Panc1 (cell line): ENCODE results near the gene FBXL4. TPM values are rescaled to one million over a fixed set of nuclear protein-coding genes. Genes with fewer than 3 reads are reported as not detected.

Experiments
- ATAC-seq: fragments of 200-7000 bp; cut with Tn5 transposase; 2 replicates; pipeline ENCODE4 v1.9.1; 2020; ENCODE audit warnings: mild to moderate bottlenecking, moderate library complexity
- BruUV-seq: library from RNA; stranded (reverse); fragments of 400-500 nt; replicated peaks from 2 replicates; lab custom pipeline; 2021; lab: Mats Ljungman, UMichigan
- CTCF ChIA-PET: fragments of 300-600 bp; sonication (Branson Sonifier 250); formaldehyde crosslinking; loops from one replicate; lab custom pipeline; 2022; ENCODE audit warnings: antibody characterized with exemption; lab: Charles Lee
- POLR2A ChIA-PET: fragments of 300-600 bp; sonication (Branson Sonifier 250); formaldehyde crosslinking; loops from one replicate; lab custom pipeline; 2022; ENCODE audit warnings: antibody characterized with exemption; lab: Charles Lee
- DNase-seq: peaks from one replicate; pipeline ENCODE4 v3.0.0-alpha.2; 2010; ENCODE audit warnings: low read depth, low spot score
- H3K27ac ChIP-seq: 2 replicates; pipeline ENCODE4 v1.5.1; 2011; ENCODE audit warnings: mild to moderate bottlenecking, low read length, inconsistent platforms
- H3K27me3 ChIP-seq: fragments of 200-500 bp; sonication (Bioruptor generic); 2 replicates; pipeline ENCODE4 v1.6.0; 2014; ENCODE audit warnings: low read length, inconsistent platforms; ENCODE audit not compliant: control insufficient read depth, insufficient read depth
- H3K36me3 ChIP-seq: fragments of 200-500 bp; sonication (Bioruptor generic); 2 replicates; pipeline ENCODE4 v1.5.1; 2014; ENCODE audit warnings: inconsistent platforms, mild to moderate bottlenecking, low read length, moderate library complexity; ENCODE audit not compliant: control insufficient read depth, insufficient read depth
- H3K4me1 ChIP-seq: 2 replicates; pipeline ENCODE4 v1.5.1; 2011; ENCODE audit warnings: inconsistent platforms, mild to moderate bottlenecking, low read length, moderate library complexity; ENCODE audit not compliant: control insufficient read depth, insufficient read depth
- H3K4me3 ChIP-seq, 2 experiments: 2 replicates each; pipeline ENCODE4 v1.5.1; 2011 to 2012; ENCODE audit warnings: low read depth in 2 of 2, low read length in 2 of 2, mild to moderate bottlenecking in 2 of 2, inconsistent platforms in 1 of 2, moderate library complexity in 1 of 2
- H3K9me3 ChIP-seq: fragments of 200-500 bp; sonication (Bioruptor generic); 2 replicates; pipeline ENCODE4 v1.5.1; 2014; ENCODE audit warnings: low read depth, mild to moderate bottlenecking, inconsistent platforms, low read length, moderate library complexity; ENCODE audit not compliant: control insufficient read depth, insufficient read depth
- POLR2AphosphoS5 ChIP-seq: IDR thresholded peaks from 2 replicates; pipeline ENCODE4 v1.6.1; 2012; ENCODE audit warnings: mild to moderate bottlenecking, low read depth, low read length, moderate library complexity
- TCF7L2 ChIP-seq: IDR thresholded peaks from 2 replicates; pipeline ENCODE4 v1.6.1; 2011; ENCODE audit warnings: mild to moderate bottlenecking, low read depth, low read length, inconsistent platforms
- in situ Hi-C: cut with HindIII; loops from 2 replicates; pipeline ENCODE4 v1.10.0; 2016; ENCODE audit warnings: low sequenced_read_pairs, low pct_unique_long_range_greater_than_20kb
- intact Hi-C: fragments of 100-400 bp; cut with micrococcal nuclease; formaldehyde crosslinking; loops from one replicate; pipeline ENCODE4 v1.10.0; 2022; ENCODE audit not compliant: unreplicated experiment
- total RNA-seq: library from RNA; stranded (reverse); gene quantifications from one replicate; pipeline ENCODE4 v1.2.1, GENCODE V29; 2021; ENCODE audit not compliant: unreplicated experiment
- TF ChIP-seq, protein P1 (sequence below): fragments of 450-650 bp; IDR thresholded peaks from 2 replicates; pipeline ENCODE4 v1.5.1; 2017; ENCODE audit warnings: mild to moderate bottlenecking

FBXL4 gene
- total RNA-seq, 1 experiment from 2014 or later = 11.5 TPM

DNA sequence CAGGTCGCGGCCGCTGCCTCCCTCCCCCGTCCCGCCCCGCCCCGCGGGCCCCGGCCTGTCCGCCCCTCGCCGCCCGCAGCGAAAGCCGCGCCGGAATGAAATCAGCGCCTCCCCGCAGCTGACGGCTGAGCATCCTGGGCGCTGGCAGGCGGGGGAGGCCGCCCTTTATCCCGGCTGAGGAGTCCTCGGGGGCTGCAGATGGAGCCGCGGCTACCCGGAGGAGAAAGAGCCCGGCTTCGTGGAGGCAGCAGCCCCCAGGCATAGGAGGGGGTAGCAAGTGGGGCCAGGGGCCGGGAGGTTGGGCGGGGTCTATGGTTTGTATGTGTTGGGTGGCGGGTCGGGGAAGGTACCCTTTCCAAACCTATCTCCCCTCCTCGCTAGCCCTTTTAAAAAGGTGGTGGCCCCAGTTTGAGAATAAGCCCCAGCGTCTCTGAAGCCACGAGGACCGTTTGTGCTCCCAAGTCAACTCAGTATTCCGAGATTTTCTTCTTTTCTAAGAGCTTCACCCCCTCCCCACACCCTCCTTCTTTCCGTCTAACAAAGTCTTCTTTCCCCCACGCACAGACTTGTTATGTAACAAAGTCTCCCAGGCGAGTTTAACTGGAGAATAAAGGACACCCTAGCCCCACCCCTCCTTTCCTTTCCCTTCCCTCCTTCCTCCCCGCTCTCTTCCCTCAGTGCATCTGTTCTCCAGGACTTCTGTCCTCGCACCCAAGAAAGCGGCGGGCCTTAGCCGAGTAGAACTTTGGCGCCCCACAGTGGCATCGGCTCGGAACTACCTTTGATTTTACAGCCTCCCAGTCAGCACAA is 102.3 kb downstream of the FBXL4 start:
- H3K4me3 ChIP-seq = peak overlapping the region; percentile 30 to 55
- peaks cover 24% of the 10 kb centered on the region for H3K27me3 ChIP-seq
- no peaks in the 10 kb centered on the region for H3K9me3 ChIP-seq
- ATAC-seq = peak; percentile 90
- TF ChIP-seq TCF7L2 = no peak
- TF ChIP-seq, protein P1, sequence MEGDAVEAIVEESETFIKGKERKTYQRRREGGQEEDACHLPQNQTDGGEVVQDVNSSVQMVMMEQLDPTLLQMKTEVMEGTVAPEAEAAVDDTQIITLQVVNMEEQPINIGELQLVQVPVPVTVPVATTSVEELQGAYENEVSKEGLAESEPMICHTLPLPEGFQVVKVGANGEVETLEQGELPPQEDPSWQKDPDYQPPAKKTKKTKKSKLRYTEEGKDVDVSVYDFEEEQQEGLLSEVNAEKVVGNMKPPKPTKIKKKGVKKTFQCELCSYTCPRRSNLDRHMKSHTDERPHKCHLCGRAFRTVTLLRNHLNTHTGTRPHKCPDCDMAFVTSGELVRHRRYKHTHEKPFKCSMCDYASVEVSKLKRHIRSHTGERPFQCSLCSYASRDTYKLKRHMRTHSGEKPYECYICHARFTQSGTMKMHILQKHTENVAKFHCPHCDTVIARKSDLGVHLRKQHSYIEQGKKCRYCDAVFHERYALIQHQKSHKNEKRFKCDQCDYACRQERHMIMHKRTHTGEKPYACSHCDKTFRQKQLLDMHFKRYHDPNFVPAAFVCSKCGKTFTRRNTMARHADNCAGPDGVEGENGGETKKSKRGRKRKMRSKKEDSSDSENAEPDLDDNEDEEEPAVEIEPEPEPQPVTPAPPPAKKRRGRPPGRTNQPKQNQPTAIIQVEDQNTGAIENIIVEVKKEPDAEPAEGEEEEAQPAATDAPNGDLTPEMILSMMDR = peak; percentile 97
- no peaks in the 10 kb centered on the region for H3K36me3 ChIP-seq
- H3K4me1 ChIP-seq = peaks cover 8% of the 10 kb centered on the region
- BruUV-seq = no TSS peak
- no peak overlapping the region for H3K27ac ChIP-seq
- in situ Hi-C loops (no loop called here), intact Hi-C loops (loop anchor here (2.0 to 10.0 kb wide), 4 partner anchors 272 to 1349 kb away; no protein-coding TSS in a partner anchor)
- POLR2A ChIA-PET = no interaction called here
- CTCF ChIA-PET = interaction anchor here (0.6 to 0.7 kb wide), 2 partner anchors 23 to 76 kb away, joined by 3 to 8 read pairs; no protein-coding TSS in a partner anchor
- peak; percentile 46 for DNase-seq

DNA sequence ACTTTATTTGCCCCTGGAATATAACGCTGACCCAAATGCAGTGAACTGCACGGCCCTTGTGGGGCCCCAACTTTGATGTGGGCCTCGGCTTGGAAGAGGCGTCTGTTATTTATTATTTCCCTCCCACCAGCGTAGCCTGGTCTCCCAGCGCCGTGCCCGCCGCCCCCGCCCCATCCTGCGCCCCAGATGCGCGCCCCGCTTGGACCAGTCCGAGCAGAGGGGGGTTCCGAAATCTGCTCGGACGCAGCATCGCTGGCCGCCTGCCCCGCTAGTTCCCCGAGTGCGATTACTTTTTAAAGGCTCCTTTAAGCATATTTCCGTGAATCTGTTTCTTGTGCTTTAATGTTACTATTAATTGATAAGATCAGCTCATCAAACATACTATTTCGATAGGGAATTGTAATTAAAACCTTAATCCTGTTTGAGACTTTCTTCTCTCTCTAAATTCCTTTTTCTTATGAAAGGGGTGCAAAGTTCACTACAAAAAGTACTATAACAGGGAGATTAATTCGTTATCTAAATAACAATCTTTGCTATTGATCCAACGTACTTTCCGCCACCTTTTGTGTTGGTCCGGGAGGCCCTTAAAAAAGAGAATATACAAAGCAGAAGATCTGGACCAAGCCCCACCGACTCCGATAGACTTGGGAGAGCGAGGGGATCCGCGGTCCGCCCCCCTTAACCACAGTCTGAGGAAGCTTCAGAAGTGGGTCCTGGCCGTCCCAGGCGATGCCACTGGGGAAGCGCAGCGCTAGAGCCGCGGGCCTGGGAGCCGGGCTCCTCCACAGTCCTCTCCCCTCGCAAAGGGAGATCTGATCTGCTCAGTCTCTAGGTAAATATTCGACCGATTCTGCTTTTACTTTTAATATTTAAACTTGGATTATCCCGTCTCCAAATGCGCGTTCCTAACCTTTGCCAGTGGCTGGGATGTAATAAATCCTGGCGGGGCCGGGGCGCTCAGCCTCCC is 103.2 kb downstream of the FBXL4 start:
- in situ Hi-C loops = no loop called here
- TF ChIP-seq TCF7L2 (no peak), POLR2AphosphoS5 (no peak)
- TF ChIP-seq, protein P1 = no peak
- DNase-seq (no peak), ATAC-seq (peak; percentile 26; the same call in 1 of the 2 replicates)
- intact Hi-C loops = loop anchor here (5.0 to 10.0 kb wide), 5 partner anchors 77 to 1402 kb away; no protein-coding TSS in a partner anchor
- Histone ChIP-seq H3K36me3 (no peaks in the 10 kb centered on the region), H3K4me1 (peaks cover 8% of the 10 kb centered on the region), H3K9me3 (no peaks in the 10 kb centered on the region), H3K4me3 (peak overlapping the region; percentile 30 to 55), H3K27ac (no peak overlapping the region), H3K27me3 (peaks cover 30% of the 10 kb centered on the region)
- BruUV-seq = no TSS peak
- ChIA-PET POLR2A (no interaction called here), CTCF (interaction anchor here (0.6 to 0.7 kb wide), 2 partner anchors 22 to 75 kb away, joined by 3 to 8 read pairs; no protein-coding TSS in a partner anchor)
